Measurements from ENCODE around the gene DPF3.

Gene DPF3

DNA sequence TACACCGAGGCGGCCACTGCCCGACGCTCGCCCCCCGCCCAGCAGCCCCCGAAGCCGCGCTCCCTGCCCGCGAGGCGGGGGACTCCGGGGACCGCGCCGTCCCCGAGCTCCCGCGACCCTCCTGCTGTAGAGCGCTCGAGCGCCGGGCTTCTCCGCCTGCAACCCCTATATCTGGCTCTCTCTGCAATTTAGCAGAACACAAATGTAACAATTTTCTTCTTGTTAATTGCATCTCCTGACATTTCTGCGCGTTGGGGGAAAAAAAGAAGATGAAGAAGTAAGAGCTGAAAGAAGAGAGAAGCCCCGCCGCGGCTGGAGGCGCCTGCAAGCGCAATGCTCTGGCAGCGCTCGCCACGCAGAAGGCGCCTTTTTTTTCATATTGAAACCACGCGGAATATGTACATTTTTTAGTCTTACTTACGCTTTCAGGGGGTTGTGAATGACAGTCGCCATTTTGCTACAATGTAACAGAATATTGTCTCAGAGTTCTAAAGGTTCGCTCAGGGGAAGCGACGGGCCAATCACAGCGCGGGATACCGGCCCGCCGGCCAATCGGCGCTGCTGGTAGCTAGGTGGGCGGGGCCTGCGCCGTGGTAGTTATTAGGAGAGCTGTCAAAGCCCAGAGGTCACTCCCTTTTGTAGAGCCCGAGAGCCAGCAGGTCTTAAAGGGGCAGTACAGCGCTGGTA, at the start of gene DPF3:
TSS of gene DPF3 (minus strand) at position 466 of the 687 bp plus-strand sequence. CDS start at position 453, 13 bp downstream.
- peak within 1 kb of the TSS; percentile 16 for H3K27ac Mint-ChIP-seq
- H3K4me3 Mint-ChIP-seq, result peak within 1 kb of the TSS; percentile 94
- peaks cover 24% of the 10 kb centered on the region for H3K4me1 Mint-ChIP-seq (ENCODE audit: low read depth)
- DNase-seq (ENCODE audit: low spot score), result peak; percentile 90
- H3K9me3 Mint-ChIP-seq, result no peaks in the 10 kb centered on the region
- peaks cover 80% of the 10 kb centered on the region for H3K27me3 Mint-ChIP-seq (ENCODE audit: low read depth)
- peaks cover 3% of the 10 kb centered on the region for H3K36me3 Mint-ChIP-seq (ENCODE audit: low read depth)

- Mint-ChIP-seq H3K9me3 (no peaks in the 10 kb centered on the region), H3K36me3 (ENCODE audit: low read depth) (peaks cover 14% of the 10 kb centered on the region), H3K27ac (no peak overlapping the region), H3K27me3 (ENCODE audit: low read depth) (no peaks in the 10 kb centered on the region), H3K4me1 (ENCODE audit: low read depth) (peaks cover 4% of the 10 kb centered on the region), H3K4me3 (no peak overlapping the region)
- DNase-seq (ENCODE audit: low spot score), result no peak
Measured at GRCh38 chr14:72942934-72943333, 49.0 kb upstream of the DPF3 start.

GRCh38 chr14:72941286-72941985, 47.5 kb upstream of the DPF3 start:
- Mint-ChIP-seq H3K4me3 (no peak overlapping the region), H3K27ac (no peak overlapping the region), H3K36me3 (ENCODE audit: low read depth) (peaks cover 17% of the 10 kb centered on the region), H3K27me3 (ENCODE audit: low read depth) (no peaks in the 10 kb centered on the region), H3K4me1 (ENCODE audit: low read depth) (peaks cover 13% of the 10 kb centered on the region), H3K9me3 (no peaks in the 10 kb centered on the region)
- DNase-seq (ENCODE audit: low spot score), result no peak

DNA sequence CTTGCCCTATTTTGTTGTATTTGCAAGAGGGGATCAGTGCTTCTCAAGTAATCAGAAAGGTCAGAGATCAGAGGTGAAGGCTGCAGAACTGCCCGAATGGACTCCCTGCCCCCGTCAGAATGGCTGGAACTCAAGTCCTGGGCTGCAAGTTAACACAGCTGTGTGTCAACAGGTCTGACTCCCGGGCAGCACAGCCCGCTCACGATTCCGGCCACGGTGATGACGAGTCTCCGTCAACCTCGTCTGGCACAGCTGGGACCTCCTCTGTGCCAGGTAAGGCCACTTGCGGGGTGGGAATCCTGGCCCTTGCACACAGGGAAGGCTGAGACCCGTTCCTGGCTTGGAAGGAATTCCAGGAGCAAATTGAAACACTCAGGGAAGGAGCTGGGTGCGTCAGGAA, 45.7 kb upstream of the DPF3 start:
- no peak overlapping the region for H3K4me3 Mint-ChIP-seq
- H3K9me3 Mint-ChIP-seq, result no peaks in the 10 kb centered on the region

DNA sequence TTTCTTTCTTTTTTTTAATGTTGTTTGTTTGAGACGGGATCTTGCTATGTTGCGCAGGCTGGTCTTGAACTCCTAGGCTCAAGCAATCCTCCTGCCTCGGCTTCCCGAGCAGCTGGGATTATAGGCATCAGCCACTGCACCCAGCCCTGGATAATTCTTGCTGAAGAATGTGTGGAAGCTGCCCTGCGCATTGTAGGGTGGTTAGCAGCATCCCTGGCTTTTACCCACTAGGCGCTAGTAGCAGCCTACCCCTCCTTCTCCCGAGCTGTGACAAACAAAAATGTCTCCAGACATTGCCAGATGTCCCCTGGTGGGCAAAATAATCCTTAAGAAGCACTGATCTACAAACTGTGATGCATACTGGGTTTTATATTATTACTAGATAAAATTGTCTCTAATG, 39.0 kb upstream of the DPF3 start:
- Mint-ChIP-seq H3K36me3 (ENCODE audit: low read depth) (peaks cover 4% of the 10 kb centered on the region), H3K27ac (no peak overlapping the region), H3K9me3 (no peaks in the 10 kb centered on the region), H3K4me1 (ENCODE audit: low read depth) (peaks cover 15% of the 10 kb centered on the region), H3K4me3 (no peak overlapping the region), H3K27me3 (ENCODE audit: low read depth) (no peaks in the 10 kb centered on the region)
- no peak for DNase-seq (ENCODE audit: low spot score)

More for the DNA sequence above, 45.7 kb upstream of the DPF3 start:
- peaks cover 13% of the 10 kb centered on the region for H3K4me1 Mint-ChIP-seq (ENCODE audit: low read depth)
- H3K36me3 Mint-ChIP-seq (ENCODE audit: low read depth), result peaks cover 14% of the 10 kb centered on the region
- H3K27me3 Mint-ChIP-seq (ENCODE audit: low read depth), result no peaks in the 10 kb centered on the region
- no peak for DNase-seq (ENCODE audit: low spot score)
- H3K27ac Mint-ChIP-seq, result no peak overlapping the region

DNA sequence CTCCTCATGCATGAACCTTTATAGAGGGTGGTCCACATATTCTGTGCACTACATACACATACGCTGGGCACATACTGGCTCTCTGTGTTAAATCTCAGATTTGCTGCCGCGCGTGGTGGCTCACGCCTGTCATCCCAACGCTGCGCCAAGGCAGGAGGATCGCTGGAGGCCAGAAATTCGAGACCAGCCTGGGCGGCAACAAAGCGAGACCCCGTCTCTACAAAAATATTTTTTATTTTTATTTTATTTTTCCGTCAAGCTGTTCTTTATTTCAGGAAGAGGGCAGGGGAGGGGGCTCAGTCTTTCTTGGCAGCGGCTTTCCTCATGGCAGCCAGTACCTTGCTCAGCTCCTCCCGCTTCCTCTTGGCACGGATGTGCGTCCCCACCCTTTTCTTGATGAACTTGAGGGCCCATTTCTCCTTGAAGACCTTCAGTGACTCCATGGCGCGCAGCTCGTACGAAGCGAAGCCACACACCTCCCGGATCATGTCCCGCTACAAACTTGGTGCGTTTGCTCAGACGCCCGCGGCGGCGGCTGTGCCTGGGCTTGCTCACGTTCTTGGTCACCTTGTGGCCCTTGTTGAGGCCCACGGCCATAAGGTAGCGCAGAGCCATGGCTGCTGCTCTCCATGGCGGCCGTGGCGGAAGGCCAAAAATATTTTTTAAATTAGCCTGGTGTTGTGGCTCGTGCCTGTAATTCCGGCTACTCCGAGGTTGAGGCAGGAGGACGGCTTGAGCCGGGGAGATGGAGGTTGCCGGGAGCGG, 35.6 kb upstream of the DPF3 start:
- H3K9me3 Mint-ChIP-seq, result no peaks in the 10 kb centered on the region
- H3K27me3 Mint-ChIP-seq (ENCODE audit: low read depth), result peaks cover 3% of the 10 kb centered on the region
- no peak overlapping the region for H3K4me3 Mint-ChIP-seq
- peaks cover 2% of the 10 kb centered on the region for H3K36me3 Mint-ChIP-seq (ENCODE audit: low read depth)
- no peak for DNase-seq (ENCODE audit: low spot score)
- no peak overlapping the region for H3K27ac Mint-ChIP-seq
- H3K4me1 Mint-ChIP-seq (ENCODE audit: low read depth), result peaks cover 8% of the 10 kb centered on the region

GRCh38 chr14:72928872-72929271, 35.0 kb upstream of the DPF3 start:
- H3K27me3 Mint-ChIP-seq (ENCODE audit: low read depth), result peaks cover 8% of the 10 kb centered on the region
- DNase-seq (ENCODE audit: low spot score), result no peak
- no peak overlapping the region for H3K4me3 Mint-ChIP-seq
- H3K4me1 Mint-ChIP-seq (ENCODE audit: low read depth), result peaks cover 8% of the 10 kb centered on the region
- H3K36me3 Mint-ChIP-seq (ENCODE audit: low read depth), result peaks cover 2% of the 10 kb centered on the region
- H3K27ac Mint-ChIP-seq, result no peak overlapping the region
- no peaks in the 10 kb centered on the region for H3K9me3 Mint-ChIP-seq

GRCh38 chr14:72926292-72927028, 32.6 kb upstream of the DPF3 start, which contains the start of gene DCAF4:
TSS of gene DCAF4 (plus strand) at chr14:72926464. CDS start at chr14:72937979, 11,515 bp downstream.
- Mint-ChIP-seq H3K4me1 (ENCODE audit: low read depth) (peaks cover 5% of the 10 kb centered on the region), H3K36me3 (ENCODE audit: low read depth) (peaks cover 2% of the 10 kb centered on the region), H3K27me3 (ENCODE audit: low read depth) (peaks cover 15% of the 10 kb centered on the region), H3K27ac (peak within 1 kb of the TSS; percentile 95), H3K4me3 (peak within 1 kb of the TSS; percentile 96), H3K9me3 (no peaks in the 10 kb centered on the region)
- DNase-seq (ENCODE audit: low spot score), result peak; percentile 93

DNA sequence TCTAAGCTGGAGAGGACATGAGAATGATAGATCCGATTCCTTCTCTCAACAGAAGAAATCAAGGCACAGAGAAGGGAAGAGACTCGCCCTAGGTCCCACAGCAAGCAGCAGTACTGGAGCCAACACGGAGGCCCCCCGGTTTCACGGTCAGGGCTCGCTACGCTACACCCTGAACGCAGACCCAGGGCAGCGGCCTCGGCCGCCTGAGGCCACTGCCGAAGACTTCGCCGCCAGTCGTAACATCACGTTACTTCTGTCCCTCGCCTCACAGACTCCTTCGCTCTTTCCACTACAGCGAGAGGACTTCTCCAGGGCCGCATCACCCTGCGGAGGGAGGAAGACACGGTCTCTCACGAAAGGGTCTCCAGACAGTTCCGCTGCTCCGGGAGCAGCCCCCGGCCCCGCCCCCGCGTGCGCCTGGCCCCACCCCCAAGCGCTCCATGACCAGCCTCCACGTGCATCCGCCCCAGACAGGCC, 32.0 kb upstream of the DPF3 start:
- H3K27ac Mint-ChIP-seq, result peak overlapping the region; percentile 95
- H3K4me1 Mint-ChIP-seq (ENCODE audit: low read depth), result peaks cover 5% of the 10 kb centered on the region
- peaks cover 2% of the 10 kb centered on the region for H3K36me3 Mint-ChIP-seq (ENCODE audit: low read depth)
- H3K27me3 Mint-ChIP-seq (ENCODE audit: low read depth), result peaks cover 21% of the 10 kb centered on the region
- peak overlapping the region; percentile 96 for H3K4me3 Mint-ChIP-seq
- DNase-seq (ENCODE audit: low spot score), result no peak
- no peaks in the 10 kb centered on the region for H3K9me3 Mint-ChIP-seq

DNA sequence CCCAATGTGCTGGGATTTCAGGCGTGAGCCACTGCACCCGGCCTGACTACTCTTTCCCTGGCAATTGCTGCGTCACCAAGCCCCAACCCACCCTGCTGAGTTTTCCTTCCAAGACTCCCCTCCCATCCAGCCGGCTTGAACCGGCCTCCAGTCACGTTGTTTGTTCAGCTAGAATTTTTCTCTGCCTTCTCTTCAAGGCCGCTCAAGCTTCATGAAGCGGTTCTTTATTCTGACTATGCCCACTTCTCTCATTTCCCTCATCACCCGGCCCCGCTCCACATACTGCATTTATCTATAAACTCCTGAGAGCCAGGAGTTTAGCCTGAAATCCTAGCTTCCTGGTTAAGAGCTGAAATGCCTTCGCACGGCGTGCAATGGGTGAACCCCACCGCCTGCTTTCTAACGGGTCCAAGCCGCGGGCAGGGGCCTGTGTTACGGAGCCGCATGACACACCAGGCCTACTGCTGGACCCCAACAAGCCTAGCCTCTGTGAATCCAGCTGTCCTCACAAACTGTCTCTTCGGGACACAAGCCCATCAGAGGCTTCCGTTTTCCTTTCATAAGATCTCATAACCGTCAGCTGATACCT, 31.4 kb upstream of the DPF3 start:
- Mint-ChIP-seq H3K27me3 (ENCODE audit: low read depth) (peaks cover 22% of the 10 kb centered on the region), H3K9me3 (no peaks in the 10 kb centered on the region), H3K4me1 (ENCODE audit: low read depth) (peaks cover 5% of the 10 kb centered on the region), H3K4me3 (peak overlapping the region; percentile 96), H3K36me3 (ENCODE audit: low read depth) (no peaks in the 10 kb centered on the region), H3K27ac (no peak overlapping the region)
- DNase-seq (ENCODE audit: low spot score), result no peak

- H3K27ac Mint-ChIP-seq, result no peak overlapping the region
- H3K4me1 Mint-ChIP-seq (ENCODE audit: low read depth), result peaks cover 5% of the 10 kb centered on the region
- H3K27me3 Mint-ChIP-seq (ENCODE audit: low read depth), result peaks cover 31% of the 10 kb centered on the region
- no peaks in the 10 kb centered on the region for H3K36me3 Mint-ChIP-seq (ENCODE audit: low read depth)
- H3K4me3 Mint-ChIP-seq, result no peak overlapping the region
- no peaks in the 10 kb centered on the region for H3K9me3 Mint-ChIP-seq
- DNase-seq (ENCODE audit: low spot score), result no peak
Measured at GRCh38 chr14:72924337-72924736, 30.4 kb upstream of the DPF3 start.

- no peak overlapping the region for H3K4me3 Mint-ChIP-seq
- no peak for DNase-seq (ENCODE audit: low spot score)
- H3K4me1 Mint-ChIP-seq (ENCODE audit: low read depth), result peaks cover 1% of the 10 kb centered on the region
- no peaks in the 10 kb centered on the region for H3K36me3 Mint-ChIP-seq (ENCODE audit: low read depth)
- no peak overlapping the region for H3K27ac Mint-ChIP-seq
- H3K27me3 Mint-ChIP-seq (ENCODE audit: low read depth), result peaks cover 52% of the 10 kb centered on the region
- no peaks in the 10 kb centered on the region for H3K9me3 Mint-ChIP-seq
Measured at GRCh38 chr14:72921396-72921795, 27.5 kb upstream of the DPF3 start.

DNA sequence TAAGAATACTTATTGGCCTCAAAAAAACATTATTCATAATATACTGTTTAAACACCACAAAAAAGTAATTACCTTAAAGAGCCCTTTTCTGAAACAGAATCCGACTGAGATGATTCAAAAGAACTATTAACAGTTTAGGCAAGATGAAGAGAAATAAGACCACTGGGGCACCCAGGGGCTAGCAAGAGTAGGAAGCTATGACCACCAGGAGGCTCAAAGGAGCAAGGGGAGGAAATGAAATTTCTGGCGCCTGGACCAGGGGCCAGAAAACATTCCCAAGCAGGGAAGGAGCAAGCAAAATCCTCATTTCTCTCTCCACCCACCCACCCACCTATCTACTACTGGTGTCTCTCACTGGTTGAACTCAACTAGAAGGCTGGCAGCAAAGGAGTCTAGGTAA, 26.1 kb upstream of the DPF3 start:
- Mint-ChIP-seq H3K27ac (no peak overlapping the region), H3K36me3 (ENCODE audit: low read depth) (no peaks in the 10 kb centered on the region), H3K4me1 (ENCODE audit: low read depth) (no peaks in the 10 kb centered on the region), H3K9me3 (no peaks in the 10 kb centered on the region), H3K4me3 (no peak overlapping the region), H3K27me3 (ENCODE audit: low read depth) (peaks cover 54% of the 10 kb centered on the region)
- no peak for DNase-seq (ENCODE audit: low spot score)

All from T-helper 2 cell treated with Interferon-gamma antibody and Interleukin-4, amounts not matched to agents 5 μg/mL and 100 μg/mL, for 36 hours (primary cell).